Stimulated activated CD4-positive, alpha-beta T cell treated with anti-CD3 and anti-CD28 coated beads, Interleukin-1b, Interleukin-23, amount 100 ng/mL, for 48 hours (primary cell): ENCODE results near the gene KCNK16.

ENCODE experiments used
- DNase-seq: peaks from one replicate; pipeline ENCODE4 v3.0.0-alpha.2; 2020

The KCNK16 gene

DNA sequence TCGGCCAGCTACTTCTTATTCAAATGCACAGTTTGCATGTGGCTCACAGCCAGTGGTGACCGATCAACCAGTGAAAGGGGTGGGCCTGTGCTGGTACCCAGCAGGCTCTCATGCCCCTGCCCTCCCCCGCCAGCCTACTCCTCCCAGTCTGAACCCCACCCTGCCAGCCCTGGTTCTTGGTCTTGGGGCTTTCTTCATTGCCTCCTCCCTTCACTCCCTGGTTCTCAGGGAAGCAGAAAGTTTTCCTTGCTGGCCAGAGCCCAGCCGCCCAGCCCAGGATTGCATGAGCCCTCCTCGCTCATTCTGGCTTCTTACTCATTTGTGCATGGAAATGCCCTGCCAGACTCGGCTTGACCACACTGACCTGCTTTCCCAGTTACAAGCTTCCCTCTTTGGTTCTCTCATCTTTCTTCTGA, 49.1 kb downstream of the KCNK16 start:
- no peak for DNase-seq

GRCh38 chr6:39269961-39270360, 52.5 kb downstream of the KCNK16 start:
- DNase-seq = no peak

DNA sequence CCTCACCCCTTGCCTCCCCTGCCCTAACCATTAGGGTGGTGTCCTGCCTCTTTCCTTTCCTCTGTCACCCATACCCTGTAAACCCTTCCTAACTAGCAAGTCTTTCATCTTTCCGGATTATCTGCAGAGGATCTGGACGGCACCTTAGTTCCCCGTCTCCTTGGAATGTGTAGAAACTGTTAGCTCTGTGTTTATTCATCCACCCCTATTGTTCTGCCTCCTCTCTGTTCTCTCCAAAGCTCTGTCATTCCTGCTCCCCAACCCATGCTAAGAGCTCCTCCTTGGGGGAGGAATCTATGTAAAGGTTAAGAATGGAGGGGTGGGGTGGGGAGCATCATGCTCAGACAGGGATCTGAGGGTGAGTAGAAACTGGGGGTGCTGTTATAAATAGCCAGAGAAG, 53.8 kb downstream of the KCNK16 start:
- no peak for DNase-seq

GRCh38 chr6:39268171-39268570, 54.3 kb downstream of the KCNK16 start:
- no peak for DNase-seq

DNA sequence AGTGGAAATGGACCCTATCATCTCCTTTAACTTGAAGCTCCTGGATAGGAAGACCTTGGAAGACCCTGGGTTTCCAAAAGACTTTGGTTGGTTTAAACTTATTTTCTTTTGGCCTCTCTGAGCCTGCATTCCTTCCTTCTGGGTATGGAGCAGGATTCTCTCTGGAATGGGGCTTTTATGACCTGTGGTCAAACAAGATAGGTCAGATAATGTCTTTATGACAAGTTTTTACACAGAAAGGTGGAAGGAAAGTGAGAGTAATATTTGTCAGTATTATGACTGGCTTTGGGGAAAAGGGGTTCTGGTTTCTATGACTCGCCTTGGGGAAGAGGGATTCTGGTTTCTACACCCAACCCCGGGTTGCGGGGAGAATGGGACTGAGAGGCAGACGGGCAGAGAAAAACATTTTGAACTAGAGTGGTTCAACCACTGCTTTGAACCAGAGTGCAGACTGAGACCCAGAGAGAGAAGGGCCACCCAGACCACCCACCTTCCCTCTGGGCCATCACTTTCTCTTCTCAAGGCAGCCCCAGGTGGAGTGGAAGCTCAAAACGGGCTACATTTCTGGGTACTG, 55.6 kb downstream of the KCNK16 start:
- no peak for DNase-seq

DNA sequence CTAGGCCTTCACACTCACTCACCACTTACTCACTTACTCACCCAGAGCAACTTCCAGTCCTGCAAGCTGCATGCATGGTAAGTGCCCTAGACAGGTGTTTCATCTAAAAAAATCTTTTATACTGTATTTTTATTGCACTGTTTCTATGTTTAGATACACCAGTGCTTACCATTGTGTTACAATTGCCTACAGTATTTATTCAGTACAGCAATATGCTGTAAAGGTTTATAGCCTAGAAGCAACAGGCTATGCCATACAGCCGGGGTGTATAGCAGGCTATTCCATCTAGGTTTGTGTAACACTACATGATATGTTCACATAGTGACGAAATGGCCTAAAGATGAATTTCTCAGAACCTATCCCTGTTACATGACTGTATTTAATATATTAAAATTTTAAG, 56.1 kb downstream of the KCNK16 start:
- DNase-seq = no peak
